ENCODE measurements around the gene ABL1. TPM values are rescaled to one million over a fixed set of nuclear protein-coding genes. Genes with fewer than 3 reads are reported as not detected.
A peak's percentile ranks its signal among the peaks of the same experiment; 100 is the strongest.
"Not testable (repeated sequence)": the region's sequence is repeated elsewhere in the genome, so short reads cannot be mapped to it uniquely, and the experiment has no call there.

ABL1 gene
- total RNA-seq, 1 experiment from 2014 or later = 33.0 TPM

- no peak for DNase-seq (ENCODE audit: low read depth)
These were observed 68.4 kb downstream of the ABL1 start for GRCh38 chr9:130903194-130904069.

GRCh38 chr9:130904070-130905044 is 69.3 kb downstream of the ABL1 start:
- DNase-seq (ENCODE audit: low read depth) = no peak

DNA sequence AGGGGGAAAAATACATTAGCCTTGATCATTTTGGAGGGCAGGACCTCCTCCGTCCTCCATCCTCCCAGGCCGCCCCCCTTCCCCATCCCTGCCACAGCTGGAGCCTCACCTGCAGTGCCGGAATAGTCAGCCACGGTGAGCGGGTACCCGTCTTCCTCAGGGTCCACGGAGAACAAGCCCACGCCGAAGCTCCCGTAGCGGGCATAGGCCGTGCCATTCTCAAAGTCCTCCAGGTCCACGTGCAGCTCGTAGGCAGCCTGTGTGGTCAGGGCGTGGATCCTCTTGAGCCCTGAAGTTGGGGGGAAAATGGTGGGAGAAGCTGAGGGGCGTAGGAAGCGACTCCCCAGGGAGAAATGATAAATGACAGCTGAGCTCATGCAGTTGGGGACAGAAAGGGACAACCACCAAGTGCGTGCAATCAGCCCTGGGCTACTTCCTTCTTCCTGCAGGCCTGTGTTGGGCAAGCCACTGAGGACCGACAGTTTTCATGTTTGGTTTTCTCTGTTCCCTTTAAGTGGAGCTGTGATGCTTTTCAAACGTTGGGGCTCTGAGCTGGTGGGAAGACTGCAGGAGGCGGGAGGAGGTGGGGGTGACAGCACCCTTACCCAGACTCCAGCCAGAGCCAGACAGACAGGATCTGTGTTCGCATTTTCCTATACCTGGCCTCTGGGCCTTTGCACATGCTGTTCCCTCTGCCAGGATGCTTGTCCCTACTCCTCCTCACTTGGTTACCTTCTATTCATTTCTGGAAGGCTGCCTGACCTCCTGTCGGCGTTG is 70.3 kb downstream of the ABL1 start:
- no peak for DNase-seq (ENCODE audit: low read depth)

DNA sequence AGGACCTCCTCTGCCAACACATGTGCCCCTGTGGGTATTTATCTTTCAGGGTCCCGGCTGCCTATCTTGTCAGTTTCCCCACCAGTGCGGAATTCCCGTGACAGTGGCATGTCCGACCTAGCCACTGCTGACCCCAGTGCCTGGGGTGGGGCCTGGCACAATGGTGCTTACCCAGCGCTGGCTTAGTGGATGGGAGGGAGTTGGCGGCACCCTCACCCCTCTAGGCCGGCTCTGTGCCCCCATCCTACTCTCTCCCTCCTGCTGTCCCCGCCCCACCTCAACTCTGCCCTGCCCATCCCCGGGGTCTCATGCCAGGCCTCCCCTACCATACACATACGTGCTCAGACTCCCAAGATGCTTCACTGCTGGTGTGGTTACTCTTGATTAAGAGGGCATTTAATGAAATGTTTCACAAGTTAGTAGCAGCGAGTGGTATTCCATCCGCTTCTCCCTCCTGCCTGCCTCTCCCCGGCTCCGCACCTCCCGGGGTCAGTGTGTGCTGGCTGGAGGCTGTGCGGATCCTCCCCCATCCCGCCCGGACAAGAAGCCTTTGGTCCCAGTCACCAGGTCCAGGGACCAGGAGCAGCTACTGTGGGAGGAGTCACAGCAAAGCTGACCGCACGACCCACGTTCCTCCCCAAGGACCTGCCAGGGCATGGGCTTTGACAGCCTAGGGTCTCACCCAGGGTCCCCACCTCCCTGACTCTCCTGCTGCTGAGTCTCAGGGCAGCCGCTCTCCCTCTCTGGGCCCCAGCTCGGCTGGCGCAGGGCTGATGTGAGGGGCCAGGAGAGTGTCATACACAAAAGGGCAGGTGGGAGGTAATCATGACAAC is 71.1 kb downstream of the ABL1 start:
- no peak for DNase-seq (ENCODE audit: low read depth)

GRCh38 chr9:130906735-130907416 is 71.8 kb downstream of the ABL1 start:
- DNase-seq (ENCODE audit: low read depth) = no peak

GRCh38 chr9:130908146-130908877 is 73.3 kb downstream of the ABL1 start:
- no peak for DNase-seq (ENCODE audit: low read depth)

DNA sequence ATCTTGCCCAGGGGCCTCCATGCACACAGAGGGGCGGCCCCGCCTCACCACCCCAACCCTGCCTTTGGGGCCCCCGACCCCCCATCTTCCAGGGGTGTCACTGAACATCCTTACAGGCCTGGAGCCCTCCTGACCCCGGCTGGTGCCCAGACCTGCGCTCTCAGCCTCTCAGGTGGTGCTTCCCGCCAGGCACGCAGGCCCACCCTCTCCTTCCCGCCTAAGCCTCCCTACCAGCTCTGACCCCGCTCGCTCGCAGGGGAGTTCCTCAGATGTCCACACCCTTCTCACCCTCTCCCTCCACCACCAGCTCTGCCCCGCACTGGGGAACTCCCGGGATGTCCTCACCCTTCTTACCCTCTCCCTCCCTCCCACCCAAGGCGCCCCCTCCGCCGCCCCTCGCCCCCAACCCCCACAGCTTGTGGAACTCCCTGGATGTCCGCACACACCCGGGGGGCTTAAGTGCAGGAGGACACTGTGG is 73.9 kb downstream of the ABL1 start:
- DNase-seq (ENCODE audit: low read depth) = no peak

DNA sequence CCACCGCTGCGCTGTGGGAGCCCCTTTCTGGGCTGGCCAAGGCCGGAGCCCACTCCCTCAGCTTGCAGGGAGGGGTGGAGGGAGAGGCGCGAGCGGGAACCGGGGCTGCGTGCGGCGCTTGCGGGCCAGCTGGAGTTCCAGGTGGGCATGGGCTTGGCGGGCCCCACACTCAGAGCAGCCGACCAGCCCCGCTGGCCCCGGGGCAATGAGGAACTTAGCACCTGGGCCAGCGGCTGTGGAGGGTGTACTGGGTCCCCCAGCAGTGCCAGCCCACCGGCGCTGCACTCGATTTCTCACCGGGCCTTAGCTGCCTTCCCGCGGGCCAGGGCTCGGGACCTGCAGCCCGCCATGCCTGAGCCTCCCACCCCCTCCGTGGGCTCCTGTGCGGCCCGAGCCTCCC is 75.0 kb downstream of the ABL1 start:
- not testable (repeated sequence) for DNase-seq (ENCODE audit: low read depth)

- DNase-seq (ENCODE audit: low read depth) = not testable (repeated sequence)
These were observed 75.6 kb downstream of the ABL1 start for GRCh38 chr9:130910670-130911069.

- DNase-seq (ENCODE audit: low read depth) = no peak
These were observed 76.4 kb downstream of the ABL1 start for GRCh38 chr9:130911254-130912049.

DNA sequence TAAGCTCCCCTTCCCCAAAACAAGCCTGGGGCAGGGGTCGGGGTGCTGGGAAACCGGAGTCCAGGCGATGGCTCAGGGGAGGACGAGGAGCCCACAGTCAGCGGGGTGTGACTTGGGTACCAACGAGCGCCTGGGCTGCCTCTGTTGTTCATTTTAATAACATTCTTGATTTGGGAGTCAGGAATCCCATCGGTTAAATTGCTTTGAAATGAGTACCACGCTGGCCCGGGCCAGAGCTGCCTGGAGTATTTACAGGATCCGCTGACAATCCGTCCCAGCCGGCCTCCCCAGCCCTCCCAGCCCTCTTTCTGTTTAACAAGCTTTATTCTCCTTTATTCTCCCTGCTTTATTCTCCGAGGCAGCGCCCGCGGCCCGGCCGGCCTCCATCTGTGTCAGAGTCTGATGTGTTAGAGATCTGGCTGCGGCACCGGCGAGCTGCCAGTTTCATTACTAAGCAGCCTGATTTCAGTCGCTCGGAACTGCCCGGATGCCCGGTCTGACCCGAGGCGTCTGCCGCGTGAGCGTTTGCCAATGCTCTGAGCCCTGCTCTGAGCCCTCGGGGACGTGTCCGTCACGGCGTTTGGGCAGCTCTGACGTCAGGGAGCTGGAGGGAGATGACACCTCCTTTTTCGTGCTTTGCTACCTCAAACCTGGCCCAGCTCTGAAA is 78.0 kb downstream of the ABL1 start:
- DNase-seq (ENCODE audit: low read depth) = peak; percentile 95

DNA sequence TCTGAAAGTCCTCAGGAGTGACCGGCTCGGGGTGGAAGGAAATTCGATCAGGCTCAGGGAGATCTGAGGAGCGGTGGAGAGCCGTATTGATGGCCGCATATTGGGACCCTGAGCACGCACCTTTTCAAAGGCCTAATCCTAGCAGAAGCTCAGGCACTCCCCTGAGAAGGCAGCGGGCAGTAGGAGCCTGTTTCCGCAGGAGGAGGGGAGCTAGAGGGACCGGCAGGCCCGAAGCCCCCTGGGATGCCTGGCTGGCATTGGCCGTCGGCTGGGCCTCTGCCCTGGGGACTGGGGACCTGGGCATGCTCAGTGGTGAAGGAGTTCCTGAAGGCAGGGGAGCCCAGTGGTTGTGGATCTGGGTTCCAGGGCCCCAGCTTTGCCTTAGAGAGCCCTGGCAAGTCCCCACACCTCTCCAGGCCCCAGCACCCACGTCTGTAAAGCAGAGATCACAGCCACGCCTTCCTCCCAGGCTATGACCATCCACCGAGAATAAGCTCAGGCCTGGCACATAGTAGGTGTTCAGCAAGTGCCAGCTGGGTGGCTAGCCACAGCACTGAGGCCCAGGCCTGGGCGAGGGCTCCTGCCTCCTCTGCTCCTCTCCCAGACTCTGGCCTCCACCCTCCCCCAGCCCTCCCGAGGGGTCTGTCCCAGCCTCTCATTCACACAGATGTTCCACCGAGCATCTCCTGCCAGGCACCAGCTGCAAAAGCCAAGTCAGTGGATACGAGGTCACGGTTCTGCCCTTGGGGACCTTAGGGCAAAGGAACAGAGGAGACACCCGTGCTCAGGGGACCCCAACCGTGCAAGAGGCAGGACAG is 78.8 kb downstream of the ABL1 start:
- DNase-seq (ENCODE audit: low read depth) = no peak

DNA sequence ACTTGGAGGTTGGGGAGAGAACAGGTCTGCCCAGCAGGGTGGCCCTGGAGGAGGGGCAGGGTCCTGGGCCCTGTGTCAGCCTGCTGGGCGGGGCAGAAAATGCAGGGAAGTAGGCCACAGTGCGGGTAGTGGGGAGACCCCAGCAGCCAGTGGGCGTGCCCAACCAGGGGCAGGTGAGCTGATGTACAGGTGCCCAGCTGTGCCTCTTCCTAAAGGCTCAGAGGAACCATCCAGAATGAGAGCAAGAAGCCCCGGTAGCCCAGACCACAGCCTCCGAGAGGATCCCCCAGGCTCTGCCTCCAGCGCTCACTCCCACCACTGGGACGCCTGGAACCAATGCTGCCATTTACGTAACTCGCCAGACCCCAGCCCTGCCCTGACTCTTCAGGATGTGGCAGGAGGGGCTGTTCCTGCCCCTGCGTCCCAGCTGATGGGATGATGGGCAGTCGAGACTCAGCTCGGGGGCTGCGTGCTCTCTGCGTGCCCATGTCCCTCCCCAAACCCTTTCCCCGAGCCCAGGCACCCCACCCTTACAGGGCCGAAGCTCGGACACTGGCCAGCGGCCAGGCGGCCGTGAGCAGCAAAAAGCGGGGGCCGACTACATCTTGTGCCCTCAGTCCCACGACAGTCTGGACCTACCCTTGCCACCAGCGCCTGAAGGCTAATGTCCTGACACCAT is 79.5 kb downstream of the ABL1 start:
- DNase-seq (ENCODE audit: low read depth) = no peak

- DNase-seq (ENCODE audit: low read depth) = no peak
These were observed 80.0 kb downstream of the ABL1 start for GRCh38 chr9:130915096-130915447.

DNA sequence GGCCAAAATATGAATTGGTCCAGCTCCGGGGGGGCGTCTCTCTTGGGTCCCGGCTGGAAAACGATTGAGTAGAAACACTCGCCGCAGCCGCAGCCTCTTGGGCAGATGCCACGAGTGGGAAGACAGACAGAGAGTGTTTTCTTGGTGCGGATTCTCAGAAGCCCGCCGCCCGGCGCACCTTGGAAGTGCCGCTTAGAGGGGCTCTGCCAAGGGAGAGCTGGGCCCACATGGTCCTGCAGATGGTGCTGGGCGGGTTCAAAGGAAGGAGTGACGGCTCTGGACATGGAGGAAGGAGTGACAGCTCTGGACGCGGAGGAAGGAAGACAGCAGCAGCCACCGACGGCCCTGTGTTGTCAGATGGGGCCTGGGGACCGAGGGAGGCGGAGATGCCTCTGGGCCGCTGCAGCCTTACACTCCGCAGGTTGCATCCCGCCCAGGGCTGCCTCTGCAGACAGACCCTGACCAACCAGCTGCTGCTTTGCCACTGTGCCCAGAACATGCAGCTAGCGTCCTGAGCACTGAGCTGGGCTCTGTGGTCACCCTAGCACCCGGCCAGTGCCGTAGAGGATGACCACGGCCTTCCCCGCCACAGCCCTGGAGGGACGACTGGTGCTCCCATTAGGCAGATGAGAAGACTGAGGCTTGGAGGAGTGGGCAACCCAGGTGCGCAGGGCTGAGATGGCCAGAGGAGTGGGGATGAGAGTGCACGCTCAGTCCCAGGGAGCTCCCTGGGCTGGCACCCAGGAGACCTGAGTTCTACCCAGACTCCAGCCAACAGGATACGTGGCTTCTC is 82.3 kb downstream of the ABL1 start:
- no peak for DNase-seq (ENCODE audit: low read depth)
